K562 (cell line): ENCODE results near the gene RACGAP1. TPM values are rescaled to one million over a fixed set of nuclear protein-coding genes. Genes with fewer than 3 reads are reported as not detected.
A peak's percentile ranks its signal among the peaks of the same experiment; 100 is the strongest.

Experiments used
- ATAC-seq: fragments of 200-7000 bp; cut with Tn5 transposase; 3 replicates; pipeline ENCODE4 v1.9.1; 2020; ENCODE audit warnings: moderate library complexity
- BruUV-seq: library from RNA; stranded (reverse); fragments of 400-500 nt; replicated peaks from 2 replicates; lab custom pipeline; 2021; lab: Mats Ljungman, UMichigan
- CTCF ChIA-PET: fragments of 300-600 bp; formaldehyde crosslinking; extraction: SDS; loops from one replicate; lab custom pipeline; 2021; ENCODE audit warnings: low intra/inter-chr PET ratio; lab: Yijun Ruan, JAX
- POLR2A ChIA-PET: fragments of 300-600, 350-650 bp; sonication (Branson Sonifier 250); formaldehyde crosslinking; extraction: SDS; loops from one replicate; lab custom pipeline; 2021; ENCODE audit warnings: antibody characterized with exemption, inconsistent platforms; lab: Yijun Ruan, JAX
- DNase-seq, 4 experiments: peaks; one replicate each; pipeline versions ENCODE4 v3.0.0 to v3.0.0-alpha.2; 2011 to 2018; ENCODE audit warnings: low spot score in 3 of 4, mixed read lengths in 3 of 4; ENCODE audit errors: extremely low read depth in 1 of 4
- FAIRE-seq: peaks from 2 replicates; lab custom pipeline; 2011; peaks lifted over from hg19 to GRCh38; lab: Jason Lieb, UNC
- H2AFZ ChIP-seq: 2 replicates; pipeline ENCODE4 v1.6.0; 2011; ENCODE audit warnings: low read depth, low read length, control low read depth, inconsistent platforms
- H3K27ac ChIP-seq: fragments of 200-600 bp; 3 replicates; pipeline ENCODE4 v1.8.0; 2011; ENCODE audit warnings: low read depth, mild to moderate bottlenecking, control low read depth, inconsistent platforms, low read length, moderate library complexity, mixed read lengths; ENCODE audit errors: extremely low read depth
- H3K27me3 ChIP-seq, 2 experiments: fragments of 300-600 bp in 1 of 2; 2 replicates in 1 of 2; 3 replicates in 1 of 2; pipeline versions ENCODE4 v1.6.0 to v1.8.0; 2011; ENCODE audit warnings: inconsistent platforms in 2 of 2, low read length in 2 of 2, mild to moderate bottlenecking in 1 of 2, mixed read lengths in 1 of 2, moderate library complexity in 1 of 2; ENCODE audit not compliant: control insufficient read depth in 2 of 2, insufficient read depth in 2 of 2
- H3K36me3 ChIP-seq: fragments of 300-600 bp; 3 replicates; pipeline ENCODE4 v1.8.0; 2011; ENCODE audit warnings: mild to moderate bottlenecking, low read length, inconsistent platforms; ENCODE audit not compliant: control insufficient read depth, insufficient read depth
- H3K4me1 ChIP-seq, 2 experiments: fragments of 200-600 bp in 1 of 2; replicated peaks in 1 of 2; 2 replicates in 1 of 2; 3 replicates in 1 of 2; pipeline versions ENCODE4 v1.5.1 to v1.8.0; 2011; ENCODE audit warnings: inconsistent platforms in 2 of 2, low read length in 2 of 2, mild to moderate bottlenecking in 1 of 2, mixed read lengths in 1 of 2, moderate library complexity in 1 of 2; ENCODE audit not compliant: control insufficient read depth in 2 of 2, insufficient read depth in 2 of 2
- H3K4me2 ChIP-seq: 2 replicates; pipeline ENCODE4 v1.6.1; 2011; ENCODE audit warnings: low read length, control low read depth, inconsistent platforms, mixed read lengths; ENCODE audit not compliant: insufficient read depth
- H3K4me3 ChIP-seq: fragments of 200-600 bp; sonication (generic), shearing (Covaris generic); 2 replicates; pipeline ENCODE4 v1.5.1; 2016; ENCODE audit warnings: control low read depth, inconsistent platforms
- H3K79me2 ChIP-seq: fragments of 200-600 bp; 3 replicates; pipeline ENCODE4 v1.8.0; 2011; ENCODE audit warnings: low read length, inconsistent platforms; ENCODE audit not compliant: control insufficient read depth, insufficient read depth
- H3K9ac ChIP-seq, 2 experiments: 2 replicates each; pipeline versions ENCODE4 v1.6.0 to v1.6.1; 2011; ENCODE audit warnings: low read depth in 2 of 2, low read length in 2 of 2, control low read depth in 1 of 2, inconsistent platforms in 1 of 2, mild to moderate bottlenecking in 1 of 2, mixed read lengths in 1 of 2; ENCODE audit not compliant: insufficient read depth in 1 of 2
- H3K9me1 ChIP-seq: one replicate; pipeline ENCODE4 v1.6.0; 2011; ENCODE audit warnings: inconsistent platforms, mild to moderate bottlenecking, low read length, moderate library complexity; ENCODE audit not compliant: control insufficient read depth, insufficient read depth
- H3K9me3 ChIP-seq: replicated peaks from 2 replicates; pipeline ENCODE4 v1.5.1; 2011; ENCODE audit warnings: low read depth, low read length, inconsistent platforms; ENCODE audit not compliant: control insufficient read depth, insufficient read depth
- H4K20me1 ChIP-seq: replicated peaks from 2 replicates; pipeline ENCODE4 v1.6.1; 2011; ENCODE audit warnings: low read length, inconsistent platforms, mixed read lengths; ENCODE audit not compliant: control insufficient read depth, insufficient read depth
- DDX20 ChIP-seq: fragments of 450-650 bp; IDR thresholded peaks from 2 replicates; pipeline ENCODE4 v1.6.1; 2016; ENCODE audit warnings: missing genetic modification characterization, low read depth, mild to moderate bottlenecking, missing compliant biosample characterization, moderate library complexity
- DMBX1 ChIP-seq: fragments of 250-450 bp; sonication (Bioruptor Pico); IDR thresholded peaks from 2 replicates; pipeline ENCODE4 v1.8.0; 2022; ENCODE audit warnings: inconsistent platforms, mild to moderate bottlenecking, moderate library complexity, borderline replicate concordance
- FOXK2 ChIP-seq, 2 experiments: fragments of 450-650 bp; IDR thresholded peaks in 1 of 2; conservative IDR thresholded peaks in 1 of 2; 2 replicates each; pipeline ENCODE4 v1.6.1; 2016; ENCODE audit warnings: low read depth in 2 of 2, mild to moderate bottlenecking in 1 of 2
- NFIC ChIP-seq: fragments of 450-650 bp; IDR thresholded peaks from 2 replicates; pipeline ENCODE4 v1.6.1; 2017; ENCODE audit warnings: mild to moderate bottlenecking, inconsistent platforms
- RFX7 ChIP-seq: fragments of 250-450 bp; sonication (Bioruptor Pico); IDR thresholded peaks from 2 replicates; pipeline ENCODE4 v1.5.1; 2021; ENCODE audit warnings: mild to moderate bottlenecking
- SAFB2 ChIP-seq: fragments of 200-400 bp; formaldehyde crosslinking; IDR thresholded peaks from 2 replicates; pipeline ENCODE4 v1.6.1; 2018; ENCODE audit warnings: borderline replicate concordance, low read length, low read depth, moderate library complexity; ENCODE audit not compliant: severe bottlenecking
- SMARCC2 ChIP-seq: fragments of 450-650 bp; IDR thresholded peaks from 2 replicates; pipeline ENCODE4 v1.6.1; 2017; ENCODE audit warnings: antibody characterized with exemption, moderate library complexity, mild to moderate bottlenecking, low read depth
- TAF1 ChIP-seq: IDR thresholded peaks from 2 replicates; pipeline ENCODE4 v1.6.1; 2011; ENCODE audit warnings: mild to moderate bottlenecking, low read length, moderate library complexity; ENCODE audit not compliant: insufficient read depth, control insufficient read depth, severe bottlenecking; ENCODE audit errors: extremely low read depth
- TARDBP ChIP-seq: fragments of 450-650 bp; IDR thresholded peaks from 2 replicates; pipeline ENCODE4 v1.6.1; 2016
- ZNF707 ChIP-seq: fragments of 250-450 bp; sonication (Bioruptor Pico); conservative IDR thresholded peaks from 2 replicates; pipeline ENCODE4 v1.8.0; 2022; ENCODE audit warnings: inconsistent platforms, mild to moderate bottlenecking, moderate library complexity
- WGBS: fragments of 100-300 bp; shearing (Covaris generic); methylation state at CpG from one replicate; pipeline ENCODE4 v1.1.6; 2016; ENCODE audit warnings: low coverage, mixed read lengths; ENCODE audit not compliant: insufficient coverage; ENCODE audit errors: missing lambda C conversion rate; 5-methylcytosine and 5-hydroxymethylcytosine counted together
- in situ Hi-C: fragments of 300-500 bp; cut with MboI; formaldehyde crosslinking; loops from 4 replicates; pipeline ENCODE4 v1.15.0; 2018; ENCODE audit warnings: inconsistent platforms, mixed read lengths
- intact Hi-C: fragments of 100-400 bp; cut with micrococcal nuclease; formaldehyde crosslinking; loops from 2 replicates; pipeline ENCODE4 v1.14.2; 2022
- polyA plus RNA-seq, 8 experiments: library from polyadenylated mRNA; depleted of rRNA in 4 of 8; stranded (reverse) in 5 of 8; unstranded in 3 of 8; fragments of >200 nt; fragmentation: Nextera tagmentation in 2 of 8; fragmentation: Illumina TruSeq in 1 of 8; extraction: Ambion mirVana in 2 of 8; extraction: Trizol in 1 of 8; gene quantifications; 2 replicates each; pipeline versions ENCODE4 v1.2.1 to v1.2.3, GENCODE V29; 2011 to 2014; ENCODE audit warnings: inconsistent platforms in 1 of 8, missing spikeins in 1 of 8
- total RNA-seq, 7 experiments: library from RNA; depleted of rRNA in 6 of 7; stranded (reverse); fragments of >200 nt in 6 of 7; fragmentation: Illumina TruSeq in 2 of 7; extraction: Trizol in 2 of 7; gene quantifications; 2 replicates each; pipeline versions ENCODE4 v1.2.1 to v1.2.3, GENCODE V29; 2011 to 2021; ENCODE audit warnings: low replicate concordance in 1 of 7
- TF ChIP-seq, protein P1 (sequence below): fragments of 450-650 bp; IDR thresholded peaks from 2 replicates; pipeline ENCODE4 v1.6.1; 2016; ENCODE audit warnings: antibody characterized with exemption

The RACGAP1 gene
- total and polyA plus RNA-seq, 9 of the 15 experiments (the other 6 are each of a cell fraction or from before 2014, with no cell fraction given) = 56.4 to 92.9 (median 71.8) TPM

DNA sequence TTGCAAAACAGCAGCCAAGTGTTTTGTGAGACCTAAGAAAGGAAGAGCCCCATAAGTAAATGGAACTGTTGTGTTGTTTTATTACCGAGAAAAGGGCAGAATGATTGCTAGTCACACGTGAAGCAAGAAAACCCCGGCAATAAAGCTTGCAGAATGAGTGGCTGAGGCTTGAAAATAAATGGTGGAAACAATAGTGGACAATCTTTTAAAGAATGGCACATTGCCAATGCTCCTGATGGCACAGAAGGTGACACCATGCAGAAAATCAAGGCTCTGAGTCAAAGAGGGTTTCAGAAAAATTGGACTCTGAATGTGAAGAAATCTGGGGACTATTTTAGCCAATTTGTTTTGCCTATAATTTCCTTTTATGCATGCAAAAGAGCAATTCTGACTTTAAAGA lies 78.8 kb downstream of the RACGAP1 start:
- no peaks in the 10 kb centered on the region for H3K9me3 ChIP-seq
- no TSS peak for BruUV-seq
- no peak overlapping the region for H3K9ac ChIP-seq
- TF ChIP-seq NFIC (peak; percentile 42), SMARCC2 (no peak)
- TF ChIP-seq, protein P1, sequence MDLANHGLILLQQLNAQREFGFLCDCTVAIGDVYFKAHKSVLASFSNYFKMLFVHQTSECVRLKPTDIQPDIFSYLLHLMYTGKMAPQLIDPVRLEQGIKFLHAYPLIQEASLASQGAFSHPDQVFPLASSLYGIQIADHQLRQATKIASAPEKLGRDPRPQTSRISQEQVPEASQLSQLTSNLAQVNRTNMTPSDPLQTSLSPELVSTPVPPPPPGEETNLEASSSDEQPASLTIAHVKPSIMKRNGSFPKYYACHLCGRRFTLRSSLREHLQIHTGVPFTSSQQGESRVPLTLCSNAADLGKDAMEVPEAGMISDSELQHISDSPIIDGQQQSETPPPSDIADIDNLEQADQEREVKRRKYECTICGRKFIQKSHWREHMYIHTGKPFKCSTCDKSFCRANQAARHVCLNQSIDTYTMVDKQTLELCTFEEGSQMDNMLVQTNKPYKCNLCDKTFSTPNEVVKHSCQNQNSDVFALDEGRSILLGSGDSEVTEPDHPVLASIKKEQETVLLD = no peak
- H2AFZ ChIP-seq = peak overlapping the region; percentile 92; the same call in 1 of the 2 replicates
- peaks cover 14 to 26% of the 10 kb centered on the region in 2 experiments; a peak in 4 of 5 replicates for H3K4me1 ChIP-seq
- H4K20me1 ChIP-seq = no peaks in the 10 kb centered on the region
- 0 out of 5 replicates have a peak, but pooled peaks cover 0 to 9% of the 10 kb centered on the region in 2 experiments for H3K27me3 ChIP-seq
- ATAC-seq = no peak
- no peaks in the 10 kb centered on the region for H3K79me2 ChIP-seq
- POLR2A ChIA-PET = interaction anchor here (0.6 to 1.8 kb wide), 4 partner anchors 14 to 776 kb away, joined by 3 to 12 read pairs (median 3); no protein-coding TSS in a partner anchor
- WGBS = 9% methylated on average over 3 of the region's 3 CpGs
- H3K4me2 ChIP-seq = no peak overlapping the region
- H3K4me3 ChIP-seq = no peak overlapping the region
- CTCF ChIA-PET = no interaction called here
- H3K36me3 ChIP-seq = no peaks in the 10 kb centered on the region
- FAIRE-seq = no peak
- in situ Hi-C loops = no loop called here
- no peak for DNase-seq
- no peaks in the 10 kb centered on the region for H3K9me1 ChIP-seq
- intact Hi-C loops = loop anchor here (5.0 kb wide), 2 partner anchors 79 to 169 kb away; no protein-coding TSS in a partner anchor
- no peak overlapping the region for H3K27ac ChIP-seq

DNA sequence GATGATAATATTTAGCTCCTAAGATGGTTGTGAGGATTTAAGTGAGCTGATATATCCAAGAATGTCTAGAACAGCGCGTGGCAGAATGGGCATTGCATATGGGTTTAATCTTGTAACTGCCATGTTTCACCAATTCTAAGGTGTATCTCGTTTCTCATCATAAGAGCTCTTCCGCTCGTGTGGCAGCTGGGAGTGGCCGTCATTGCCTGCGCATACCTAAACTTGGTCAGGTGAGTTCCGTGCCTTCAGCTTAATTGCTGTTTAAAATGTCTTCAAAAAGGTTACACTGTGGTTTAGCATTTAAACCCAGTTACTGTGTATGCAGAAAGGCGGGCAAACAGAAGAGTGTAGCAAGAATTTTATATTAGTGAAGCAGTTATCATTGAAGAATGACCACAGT lies 79.2 kb downstream of the RACGAP1 start:
- Histone ChIP-seq H2AFZ (peak overlapping the region; percentile 92), H3K4me3 (no peak overlapping the region)
- in situ Hi-C loops = no loop called here
- TF ChIP-seq RFX7 (no peak), DDX20 (tag) (no peak), DMBX1 (no peak), TARDBP (no peak), ZNF707 (CRISPR knock-in tag) (no peak), TAF1 (no peak), FOXK2 (conservative IDR thresholded peaks at IDR 0.05 in 1 of 2, IDR thresholded peaks at IDR 0.05 in 1 of 2; ENCODE audit: low read depth in 2 of 2) (no peak), SAFB2 (no peak)

More for the DNA sequence above, 79.2 kb downstream of the RACGAP1 start:
- DNase-seq (no peak), FAIRE-seq (no peak), ATAC-seq (no peak)
- Histone ChIP-seq H3K4me1 (peaks cover 14 to 25% of the 10 kb centered on the region in 2 experiments; a peak in 4 of 5 replicates), H3K79me2 (no peaks in the 10 kb centered on the region), H3K36me3 (no peaks in the 10 kb centered on the region), H3K4me2 (no peak overlapping the region), H3K9me3 (no peaks in the 10 kb centered on the region), H3K9me1 (no peaks in the 10 kb centered on the region), H3K9ac (peak overlapping the region in 1 of 2 experiments; percentile 49; a peak in 1 of 4 replicates), H3K27ac (no peak overlapping the region), H3K27me3 (0 out of 5 replicates have a peak, but pooled peaks cover 0 to 5% of the 10 kb centered on the region in 2 experiments), H4K20me1 (no peaks in the 10 kb centered on the region)
- no TSS peak for BruUV-seq
- intact Hi-C loops = loop anchor here (5.0 kb wide), 2 partner anchors 79 to 169 kb away; no protein-coding TSS in a partner anchor
- ChIA-PET CTCF (no interaction called here), POLR2A (interaction anchor here (0.6 to 1.9 kb wide), 12 partner anchors 11 to 775 kb away, joined by 3 to 12 read pairs (median 4); no protein-coding TSS in a partner anchor)
- WGBS = 68% methylated on average over 9 of the region's 9 CpGs
